Cardiac muscle cell (in vitro differentiated cells and primary cell): Measurements from ENCODE around the gene IP6K2. TPM values are rescaled to one million over a fixed set of nuclear protein-coding genes. Genes with fewer than 3 reads are reported as not detected.
"Not testable (repeated sequence)": the region's sequence is repeated elsewhere in the genome, so short reads cannot be mapped to it uniquely, and the experiment has no call there.

Experiments used
- DNase-seq, 2 donors: peaks; one replicate each; pipeline versions ENCODE4 v3.0.0 to v3.0.0-alpha.2; 2010 to 2017; ENCODE audit warnings: low read depth in 1 of 2, low spot score in 1 of 2
- H3K27ac ChIP-seq: fragments of 200-600 bp; sonication (generic); 2 replicates; pipeline ENCODE4 v1.5.1; 2016
- H3K27me3 ChIP-seq: fragments of 200-600 bp; sonication (generic); 2 replicates; pipeline ENCODE4 v1.6.0; 2016; ENCODE audit warnings: control low read depth
- H3K36me3 ChIP-seq: fragments of 200-600 bp; sonication (generic); 2 replicates; pipeline ENCODE4 v1.5.1; 2016; ENCODE audit warnings: control low read depth
- H3K4me1 ChIP-seq: fragments of 200-600 bp; sonication (generic); 2 replicates; pipeline ENCODE4 v1.8.1; 2017; ENCODE audit warnings: low read depth, mild to moderate bottlenecking, mixed run types
- H3K4me3 ChIP-seq: fragments of 200-600 bp; sonication (generic); 2 replicates; pipeline ENCODE4 v1.5.1; 2016; ENCODE audit warnings: mild to moderate bottlenecking
- H3K9me3 ChIP-seq: fragments of 200-600 bp; sonication (generic); 2 replicates; pipeline ENCODE4 v1.5.1; 2017; ENCODE audit warnings: low read depth, mild to moderate bottlenecking, control low read depth
- polyA plus RNA-seq: library from polyadenylated mRNA; unstranded; fragments of >200 nt; fragmentation: Nextera tagmentation; extraction: Ambion mirVana; gene quantifications from 2 replicates; pipeline ENCODE4 v1.2.1, GENCODE V29; 2016
- total RNA-seq: library from RNA; depleted of rRNA; stranded (reverse); fragments of >200 nt; gene quantifications from 2 replicates; pipeline ENCODE4 v1.2.3, GENCODE V29; 2016
- TF ChIP-seq, protein P1 (sequence below): IDR thresholded peaks from 2 replicates; pipeline ENCODE4 v1.5.1; 2012; ENCODE audit warnings: low read depth, mild to moderate bottlenecking, low read length

The IP6K2 gene
- total and polyA plus RNA-seq, 2 experiments from 2014 or later = 119 to 130 TPM

DNA sequence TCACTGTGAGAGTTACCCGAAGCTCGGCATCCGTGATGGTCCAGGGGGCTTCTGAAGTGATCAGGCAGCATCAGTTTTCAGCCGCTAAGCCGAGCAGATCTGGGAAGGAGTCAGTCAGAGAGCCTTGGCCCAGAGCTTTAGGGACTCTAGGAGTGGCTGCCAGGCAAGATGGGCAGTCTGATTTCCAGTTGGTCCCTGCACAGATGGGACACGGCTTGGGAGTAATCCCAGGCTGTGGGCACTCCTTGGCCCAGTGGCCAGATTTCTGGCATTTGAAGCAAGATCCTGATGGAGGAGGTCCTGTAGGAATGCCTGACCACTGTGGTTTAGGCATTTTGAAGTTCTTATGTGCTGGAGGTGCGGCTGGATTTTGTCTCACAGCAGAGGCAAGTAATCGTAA, 10.5 kb upstream of the IP6K2 start:
- Histone ChIP-seq H3K36me3 (no peaks in the 10 kb centered on the region), H3K27ac (no peak overlapping the region), H3K4me3 (no peak overlapping the region), H3K9me3 (no peaks in the 10 kb centered on the region), H3K4me1 (no peaks in the 10 kb centered on the region), H3K27me3 (peaks cover 2% of the 10 kb centered on the region)
- no peak for DNase-seq
- TF ChIP-seq, protein P1, sequence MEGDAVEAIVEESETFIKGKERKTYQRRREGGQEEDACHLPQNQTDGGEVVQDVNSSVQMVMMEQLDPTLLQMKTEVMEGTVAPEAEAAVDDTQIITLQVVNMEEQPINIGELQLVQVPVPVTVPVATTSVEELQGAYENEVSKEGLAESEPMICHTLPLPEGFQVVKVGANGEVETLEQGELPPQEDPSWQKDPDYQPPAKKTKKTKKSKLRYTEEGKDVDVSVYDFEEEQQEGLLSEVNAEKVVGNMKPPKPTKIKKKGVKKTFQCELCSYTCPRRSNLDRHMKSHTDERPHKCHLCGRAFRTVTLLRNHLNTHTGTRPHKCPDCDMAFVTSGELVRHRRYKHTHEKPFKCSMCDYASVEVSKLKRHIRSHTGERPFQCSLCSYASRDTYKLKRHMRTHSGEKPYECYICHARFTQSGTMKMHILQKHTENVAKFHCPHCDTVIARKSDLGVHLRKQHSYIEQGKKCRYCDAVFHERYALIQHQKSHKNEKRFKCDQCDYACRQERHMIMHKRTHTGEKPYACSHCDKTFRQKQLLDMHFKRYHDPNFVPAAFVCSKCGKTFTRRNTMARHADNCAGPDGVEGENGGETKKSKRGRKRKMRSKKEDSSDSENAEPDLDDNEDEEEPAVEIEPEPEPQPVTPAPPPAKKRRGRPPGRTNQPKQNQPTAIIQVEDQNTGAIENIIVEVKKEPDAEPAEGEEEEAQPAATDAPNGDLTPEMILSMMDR = no peak

DNA sequence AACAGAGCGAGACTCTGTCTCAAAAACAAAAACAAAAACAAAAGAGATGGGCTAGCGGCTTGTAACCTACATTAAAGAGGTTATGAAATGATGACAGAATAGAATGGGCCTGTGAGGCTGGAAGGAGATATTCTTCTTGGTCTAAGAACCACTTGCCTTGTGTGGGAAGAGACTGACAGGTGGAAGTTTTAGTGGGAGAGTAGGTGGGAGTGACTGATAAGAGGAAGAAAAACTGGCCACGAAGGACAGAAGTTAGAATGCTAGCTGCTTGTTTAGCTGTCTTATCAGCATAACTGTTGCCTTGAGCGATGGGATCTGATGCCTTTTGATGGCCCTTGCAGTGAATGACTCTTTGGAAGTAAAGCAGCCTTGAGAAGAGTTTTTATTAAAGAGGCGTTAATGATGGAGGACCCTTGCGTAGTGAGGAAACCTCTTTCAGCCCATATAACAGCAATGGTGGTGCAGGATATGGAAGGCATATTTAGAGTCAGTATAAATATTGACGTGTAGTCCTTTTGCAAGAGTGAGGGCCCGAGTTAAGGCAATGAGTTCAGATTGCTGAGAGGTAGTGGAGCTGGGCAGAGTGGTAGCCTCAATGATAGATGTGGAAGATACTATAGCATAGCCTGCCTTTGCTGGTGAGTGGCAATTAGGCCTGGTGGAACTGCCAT, 8.3 kb upstream of the IP6K2 start:
- not testable (repeated sequence) for H3K9me3 ChIP-seq, H3K27me3 ChIP-seq, H3K27ac ChIP-seq, H3K4me3 ChIP-seq, H3K4me1 ChIP-seq, H3K36me3 ChIP-seq, DNase-seq

DNA sequence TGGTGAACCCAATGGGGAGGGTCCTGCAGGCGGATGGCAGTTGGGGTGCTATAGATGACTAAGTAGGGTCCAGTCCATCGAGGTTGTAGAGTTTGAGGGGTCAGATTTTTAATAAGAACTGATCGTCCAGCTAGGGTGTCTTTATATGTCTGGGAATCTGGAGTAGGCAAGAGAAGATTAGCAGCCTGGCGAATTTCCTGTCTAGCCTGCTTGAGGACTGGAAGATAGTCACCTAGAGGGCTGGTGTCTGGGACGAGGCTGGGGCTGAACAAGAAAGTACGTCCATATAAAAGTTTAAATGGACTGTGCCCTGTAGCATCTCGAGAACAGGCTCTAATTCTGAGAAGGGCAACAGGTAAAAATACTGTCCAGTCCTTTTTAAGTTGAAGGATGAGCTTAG, 6.7 kb upstream of the IP6K2 start:
- H3K27ac ChIP-seq = no peak overlapping the region
- H3K4me1 ChIP-seq = no peaks in the 10 kb centered on the region
- H3K27me3 ChIP-seq = peaks cover 2% of the 10 kb centered on the region
- no peaks in the 10 kb centered on the region for H3K9me3 ChIP-seq
- no peak for DNase-seq
- no peak overlapping the region for H3K4me3 ChIP-seq
- TF ChIP-seq, protein P1 = no peak
- no peaks in the 10 kb centered on the region for H3K36me3 ChIP-seq

DNA sequence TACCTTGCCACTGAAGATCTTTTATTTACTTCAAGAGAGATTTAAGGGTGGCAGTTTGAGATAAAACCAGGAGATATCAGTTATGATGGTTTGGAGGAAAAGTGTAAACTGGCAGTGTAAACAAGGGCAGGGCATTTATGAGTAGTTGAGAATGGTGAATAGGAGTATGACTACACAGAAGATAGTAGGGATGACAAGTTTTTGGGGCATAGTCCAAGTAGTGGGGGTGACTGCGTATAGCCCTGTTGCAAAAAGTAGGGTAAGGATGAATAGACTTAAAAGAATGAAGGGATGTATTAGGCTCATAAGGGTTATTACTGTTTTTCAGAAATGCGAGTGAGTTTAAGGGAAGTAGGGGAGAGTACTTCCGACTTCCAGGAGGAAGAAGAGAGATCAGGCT, 6.3 kb upstream of the IP6K2 start:
- H3K27ac ChIP-seq, H3K9me3 ChIP-seq, H3K4me3 ChIP-seq, H3K36me3 ChIP-seq, H3K27me3 ChIP-seq, DNase-seq, H3K4me1 ChIP-seq: not testable (repeated sequence)

DNA sequence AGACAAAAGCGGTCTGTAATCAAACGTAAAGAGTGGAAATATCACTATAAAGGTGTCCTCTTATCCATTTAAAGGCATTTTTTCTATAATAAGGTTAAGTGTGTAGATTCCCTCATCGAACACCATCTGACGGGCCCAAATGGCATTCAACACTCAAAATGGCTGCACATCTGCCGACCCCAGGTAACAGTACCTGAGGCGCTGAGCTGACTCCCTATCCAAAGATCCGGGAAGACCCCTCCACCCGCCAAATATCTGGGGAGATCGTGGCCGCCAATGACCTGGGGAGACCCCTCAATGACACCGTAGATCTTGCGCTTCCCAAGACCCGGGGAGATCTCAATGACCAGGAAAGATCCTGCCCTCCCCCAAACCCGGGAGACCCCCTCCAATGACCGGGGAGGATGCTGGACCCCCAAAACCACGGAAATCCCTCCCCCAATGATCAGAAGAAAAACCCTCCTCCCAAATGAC, 476 bp downstream of the IP6K2 start:
- H3K27me3 ChIP-seq = no peaks in the 10 kb centered on the region
- peak overlapping the region; percentile 96 for H3K27ac ChIP-seq
- H3K4me1 ChIP-seq = peaks cover 8% of the 10 kb centered on the region
- H3K9me3 ChIP-seq = no peaks in the 10 kb centered on the region
- TF ChIP-seq, protein P1 = no peak
- peaks cover 11% of the 10 kb centered on the region for H3K36me3 ChIP-seq
- DNase-seq = peak in 1 of 2 donors; percentile 18
- peak overlapping the region; percentile 93 for H3K4me3 ChIP-seq

DNA sequence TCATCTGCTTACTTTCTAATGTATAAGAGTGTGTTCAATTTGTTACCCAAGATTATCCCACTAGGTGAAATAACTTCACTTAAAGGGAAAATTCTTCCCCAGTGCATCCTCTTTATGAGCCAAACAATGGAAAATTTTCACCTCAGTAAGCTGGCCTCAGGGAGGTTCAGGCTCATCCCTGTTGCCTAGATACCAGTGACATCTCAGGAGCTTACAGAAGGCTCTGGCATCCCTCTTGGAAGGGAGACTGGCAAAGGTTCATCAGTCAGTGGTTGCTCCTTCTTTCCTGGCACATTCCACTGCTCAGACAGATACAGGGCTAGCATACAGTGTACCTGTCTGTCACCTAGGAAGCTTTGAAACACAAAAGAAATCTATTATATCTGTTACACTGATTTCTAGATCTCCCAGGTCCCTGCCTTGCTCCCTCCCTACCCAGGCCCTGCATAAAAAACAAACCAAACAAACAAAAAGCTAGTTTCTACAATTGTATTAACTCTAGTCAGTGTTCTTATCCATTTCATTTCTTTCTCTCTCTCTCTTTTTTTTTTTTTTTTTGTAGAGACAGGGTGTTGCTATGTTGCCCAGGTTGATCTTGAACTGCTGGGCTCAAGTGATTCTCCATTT, 1.7 kb downstream of the IP6K2 start:
- DNase-seq = peak; percentile 18 to 47
- TF ChIP-seq, protein P1 = no peak
- H3K36me3 ChIP-seq = peaks cover 20% of the 10 kb centered on the region
- H3K4me3 ChIP-seq = peak overlapping the region; percentile 93
- no peaks in the 10 kb centered on the region for H3K9me3 ChIP-seq
- H3K4me1 ChIP-seq = peaks cover 8% of the 10 kb centered on the region
- no peak overlapping the region for H3K27ac ChIP-seq
- no peaks in the 10 kb centered on the region for H3K27me3 ChIP-seq
